Cardiac fibroblast (primary cell): ENCODE measurements around the gene CNR1.

Experiments used
- DNase-seq, 2 donors: peaks; one replicate each; pipeline versions ENCODE4 v3.0.0 to v3.0.0-alpha.2; 2010; ENCODE audit warnings: low read depth in 2 of 2
- H3K4me3 ChIP-seq, 2 donors: replicated peaks in 1 of 2; 1 replicate in 1 of 2; 2 replicates in 1 of 2; pipeline ENCODE4 v1.5.1; 2011; ENCODE audit warnings: low read depth in 2 of 2, low read length in 2 of 2, mild to moderate bottlenecking in 2 of 2, moderate library complexity in 1 of 2
- TF ChIP-seq, protein P1 (sequence below): IDR thresholded peaks from one replicate; pipeline ENCODE4 v1.5.1; 2011; ENCODE audit warnings: low read depth, mild to moderate bottlenecking, low read length, inconsistent platforms

CNR1 gene

DNA sequence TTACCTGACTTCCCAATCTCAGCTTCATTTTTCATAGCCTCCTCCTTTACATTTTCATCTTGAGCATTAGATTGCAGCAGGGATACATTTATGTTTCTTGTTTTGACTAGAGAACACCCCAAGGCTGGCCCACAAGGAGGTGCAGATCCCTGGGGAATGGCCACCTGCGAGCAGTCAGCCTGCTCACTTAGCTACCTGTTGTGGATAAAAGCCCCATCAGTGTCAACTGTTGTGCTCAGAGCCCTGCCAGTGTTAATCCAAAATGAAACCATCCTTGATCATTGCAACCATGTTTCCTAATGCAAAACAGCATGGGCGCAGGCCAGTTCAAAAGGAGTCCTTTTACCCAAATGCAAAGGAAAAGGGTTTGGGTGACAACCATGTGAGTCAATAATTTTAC, 50.8 kb downstream of the CNR1 start:
- no peak overlapping the region for H3K4me3 ChIP-seq
- DNase-seq: no peak
- TF ChIP-seq, protein P1, sequence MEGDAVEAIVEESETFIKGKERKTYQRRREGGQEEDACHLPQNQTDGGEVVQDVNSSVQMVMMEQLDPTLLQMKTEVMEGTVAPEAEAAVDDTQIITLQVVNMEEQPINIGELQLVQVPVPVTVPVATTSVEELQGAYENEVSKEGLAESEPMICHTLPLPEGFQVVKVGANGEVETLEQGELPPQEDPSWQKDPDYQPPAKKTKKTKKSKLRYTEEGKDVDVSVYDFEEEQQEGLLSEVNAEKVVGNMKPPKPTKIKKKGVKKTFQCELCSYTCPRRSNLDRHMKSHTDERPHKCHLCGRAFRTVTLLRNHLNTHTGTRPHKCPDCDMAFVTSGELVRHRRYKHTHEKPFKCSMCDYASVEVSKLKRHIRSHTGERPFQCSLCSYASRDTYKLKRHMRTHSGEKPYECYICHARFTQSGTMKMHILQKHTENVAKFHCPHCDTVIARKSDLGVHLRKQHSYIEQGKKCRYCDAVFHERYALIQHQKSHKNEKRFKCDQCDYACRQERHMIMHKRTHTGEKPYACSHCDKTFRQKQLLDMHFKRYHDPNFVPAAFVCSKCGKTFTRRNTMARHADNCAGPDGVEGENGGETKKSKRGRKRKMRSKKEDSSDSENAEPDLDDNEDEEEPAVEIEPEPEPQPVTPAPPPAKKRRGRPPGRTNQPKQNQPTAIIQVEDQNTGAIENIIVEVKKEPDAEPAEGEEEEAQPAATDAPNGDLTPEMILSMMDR: no peak

DNA sequence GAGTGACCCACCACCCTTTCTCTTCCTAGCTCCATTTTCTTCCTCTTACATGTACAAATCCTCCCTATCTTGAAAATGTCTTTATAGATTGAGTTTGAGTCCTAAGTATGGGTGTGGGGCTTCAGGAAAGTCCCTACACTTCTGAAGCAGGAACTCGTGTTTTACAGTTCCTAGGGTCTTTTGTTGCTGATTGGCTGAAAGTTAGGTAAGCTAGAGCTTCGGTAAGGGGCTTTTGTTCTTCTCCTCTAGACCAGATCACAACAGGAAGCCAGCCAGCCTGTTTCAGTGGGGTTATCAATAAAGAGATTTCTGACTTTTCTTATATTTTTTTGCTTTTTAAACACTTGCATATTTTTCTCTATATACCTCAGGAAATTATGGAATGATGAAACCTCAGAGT, 51.3 kb downstream of the CNR1 start:
- no peak for DNase-seq
- H3K4me3 ChIP-seq: no peak overlapping the region
- TF ChIP-seq, protein P1: no peak

DNA sequence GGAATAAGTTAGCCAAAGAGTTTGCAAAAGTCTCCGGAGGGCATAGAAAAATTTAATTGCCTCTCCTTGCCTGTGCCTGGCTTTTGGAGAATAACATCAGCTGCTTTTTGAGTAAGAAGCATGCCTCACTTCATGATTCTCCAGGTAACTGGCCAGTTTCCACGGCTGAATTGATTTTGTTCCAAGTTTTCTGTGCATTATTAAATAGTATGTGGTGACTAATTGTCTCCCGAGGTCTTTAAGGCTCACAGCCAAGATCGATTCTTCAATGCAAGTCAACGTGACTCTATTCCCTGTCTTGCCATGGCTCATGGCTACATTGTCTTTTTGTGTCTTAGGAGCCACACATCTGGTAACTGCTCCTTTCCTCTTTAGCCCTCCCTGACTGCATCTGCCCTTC, 54.2 kb downstream of the CNR1 start:
- peak in 1 of 2 donors; percentile 11 for DNase-seq
- H3K4me3 ChIP-seq: no peak overlapping the region
- TF ChIP-seq, protein P1: no peak

- DNase-seq: no peak
- TF ChIP-seq, protein P1: no peak
- H3K4me3 ChIP-seq: no peak overlapping the region
These were observed 58.9 kb downstream of the CNR1 start for GRCh38 chr6:88107241-88107640.

GRCh38 chr6:88105741-88106340, 60.3 kb downstream of the CNR1 start:
- peak in 1 of 2 donors; percentile 52 for DNase-seq
- TF ChIP-seq, protein P1: no peak

More at GRCh38 chr6:88105741-88106340, 60.3 kb downstream of the CNR1 start:
- no peak overlapping the region for H3K4me3 ChIP-seq
